ENCODE results near the gene COL4A3.

DNA sequence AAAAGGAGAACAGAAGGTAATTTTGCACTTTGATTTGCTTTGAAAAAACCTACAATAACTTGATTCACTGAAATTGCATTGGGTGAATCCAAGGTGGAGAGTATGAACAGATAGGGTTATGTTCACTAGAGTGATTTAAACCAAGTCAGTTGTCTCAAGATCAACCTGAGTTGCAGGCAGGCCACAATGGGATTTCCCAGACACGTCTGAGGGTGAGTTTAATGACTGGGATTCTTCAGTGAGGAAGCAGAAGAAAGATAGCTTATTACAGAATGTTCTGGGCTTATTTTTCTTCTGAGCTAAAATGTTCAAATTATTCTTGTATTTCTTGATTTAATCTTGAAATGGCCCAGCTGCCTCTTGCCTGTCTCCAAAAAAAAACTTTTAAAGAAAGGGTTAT is 20.5 kb upstream of the COL4A3 start:
- TF ChIP-seq, protein P1, sequence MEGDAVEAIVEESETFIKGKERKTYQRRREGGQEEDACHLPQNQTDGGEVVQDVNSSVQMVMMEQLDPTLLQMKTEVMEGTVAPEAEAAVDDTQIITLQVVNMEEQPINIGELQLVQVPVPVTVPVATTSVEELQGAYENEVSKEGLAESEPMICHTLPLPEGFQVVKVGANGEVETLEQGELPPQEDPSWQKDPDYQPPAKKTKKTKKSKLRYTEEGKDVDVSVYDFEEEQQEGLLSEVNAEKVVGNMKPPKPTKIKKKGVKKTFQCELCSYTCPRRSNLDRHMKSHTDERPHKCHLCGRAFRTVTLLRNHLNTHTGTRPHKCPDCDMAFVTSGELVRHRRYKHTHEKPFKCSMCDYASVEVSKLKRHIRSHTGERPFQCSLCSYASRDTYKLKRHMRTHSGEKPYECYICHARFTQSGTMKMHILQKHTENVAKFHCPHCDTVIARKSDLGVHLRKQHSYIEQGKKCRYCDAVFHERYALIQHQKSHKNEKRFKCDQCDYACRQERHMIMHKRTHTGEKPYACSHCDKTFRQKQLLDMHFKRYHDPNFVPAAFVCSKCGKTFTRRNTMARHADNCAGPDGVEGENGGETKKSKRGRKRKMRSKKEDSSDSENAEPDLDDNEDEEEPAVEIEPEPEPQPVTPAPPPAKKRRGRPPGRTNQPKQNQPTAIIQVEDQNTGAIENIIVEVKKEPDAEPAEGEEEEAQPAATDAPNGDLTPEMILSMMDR (optimal IDR thresholded peaks at IDR 0.05 in 1 of 3, IDR thresholded peaks at IDR 0.05 in 1 of 3, conservative IDR thresholded peaks at IDR 0.05 in 1 of 3; ENCODE audit: extremely low read depth in 1 of 3, insufficient read depth in 2 of 3, low read length in 3 of 3), result no peak
- TF ChIP-seq EZH2 (IDR thresholded peaks at IDR 0.05; ENCODE audit: low read length), result no peak

Data from keratinocyte (primary cell).